ENCODE measurements around the gene GZF1.

GZF1 gene

GRCh38 chr20:23334111-23334510 lies 27.9 kb upstream of the GZF1 start:
- no peak for TF ChIP-seq CTCF (IDR thresholded peaks at IDR 0.05; ENCODE audit: poor library complexity, severe bottlenecking)
- H3K27me3 ChIP-seq (ENCODE audit: insufficient read depth, poor library complexity, severe bottlenecking) = no peaks in the 10 kb centered on the region
- no peak overlapping the region for H3K4me3 ChIP-seq (ENCODE audit: severe bottlenecking)
- ATAC-seq (ENCODE audit: low read depth) = no peak
- no peak overlapping the region for H3K27ac ChIP-seq (ENCODE audit: poor library complexity, severe bottlenecking)
- no peaks in the 10 kb centered on the region for H3K4me1 ChIP-seq (ENCODE audit: insufficient read depth, poor library complexity, severe bottlenecking)
- DNase-seq (ENCODE audit: low spot score) = no peak
- no peaks in the 10 kb centered on the region for H3K36me3 ChIP-seq (ENCODE audit: low read depth)
- H3K9me3 ChIP-seq (ENCODE audit: severe bottlenecking) = no peaks in the 10 kb centered on the region

- no peak for TF ChIP-seq CTCF (IDR thresholded peaks at IDR 0.05; ENCODE audit: poor library complexity, severe bottlenecking)
- ATAC-seq (ENCODE audit: low read depth) = no peak
- H3K27me3 ChIP-seq (ENCODE audit: insufficient read depth, poor library complexity, severe bottlenecking) = no peaks in the 10 kb centered on the region
Observed at GRCh38 chr20:23335521-23335920, 26.5 kb upstream of the GZF1 start.

GRCh38 chr20:23336476-23336875 lies 25.5 kb upstream of the GZF1 start:
- TF ChIP-seq CTCF (IDR thresholded peaks at IDR 0.05; ENCODE audit: poor library complexity, severe bottlenecking) = no peak
- no peak for ATAC-seq (ENCODE audit: low read depth)

More at GRCh38 chr20:23335521-23335920, 26.5 kb upstream of the GZF1 start:
- DNase-seq (ENCODE audit: low spot score) = no peak
- no peak overlapping the region for H3K4me3 ChIP-seq (ENCODE audit: severe bottlenecking)
- no peaks in the 10 kb centered on the region for H3K36me3 ChIP-seq (ENCODE audit: low read depth)
- H3K4me1 ChIP-seq (ENCODE audit: insufficient read depth, poor library complexity, severe bottlenecking) = no peaks in the 10 kb centered on the region
- H3K9me3 ChIP-seq (ENCODE audit: severe bottlenecking) = no peaks in the 10 kb centered on the region
- H3K27ac ChIP-seq (ENCODE audit: poor library complexity, severe bottlenecking) = no peak overlapping the region

GRCh38 chr20:23337312-23337711 lies 24.7 kb upstream of the GZF1 start:
- Histone ChIP-seq H3K27ac (ENCODE audit: poor library complexity, severe bottlenecking) (no peak overlapping the region), H3K4me1 (ENCODE audit: insufficient read depth, poor library complexity, severe bottlenecking) (no peaks in the 10 kb centered on the region), H3K9me3 (ENCODE audit: severe bottlenecking) (no peaks in the 10 kb centered on the region), H3K36me3 (ENCODE audit: low read depth) (no peaks in the 10 kb centered on the region), H3K4me3 (ENCODE audit: severe bottlenecking) (no peak overlapping the region), H3K27me3 (ENCODE audit: insufficient read depth, poor library complexity, severe bottlenecking) (no peaks in the 10 kb centered on the region)
- ATAC-seq (ENCODE audit: low read depth) (no peak), DNase-seq (ENCODE audit: low spot score) (no peak)
- TF ChIP-seq CTCF (IDR thresholded peaks at IDR 0.05; ENCODE audit: poor library complexity, severe bottlenecking) = no peak

More at GRCh38 chr20:23336476-23336875, 25.5 kb upstream of the GZF1 start:
- DNase-seq (ENCODE audit: low spot score) = no peak
- H3K4me3 ChIP-seq (ENCODE audit: severe bottlenecking) = no peak overlapping the region
- no peaks in the 10 kb centered on the region for H3K9me3 ChIP-seq (ENCODE audit: severe bottlenecking)
- H3K36me3 ChIP-seq (ENCODE audit: low read depth) = no peaks in the 10 kb centered on the region
- no peaks in the 10 kb centered on the region for H3K4me1 ChIP-seq (ENCODE audit: insufficient read depth, poor library complexity, severe bottlenecking)
- no peaks in the 10 kb centered on the region for H3K27me3 ChIP-seq (ENCODE audit: insufficient read depth, poor library complexity, severe bottlenecking)
- H3K27ac ChIP-seq (ENCODE audit: poor library complexity, severe bottlenecking) = no peak overlapping the region

GRCh38 chr20:23339986-23340385 lies 22.0 kb upstream of the GZF1 start:
- ATAC-seq (ENCODE audit: low read depth) (no peak; the same call in 2 of the 3 replicates), DNase-seq (ENCODE audit: low spot score) (no peak)
- no peak for TF ChIP-seq CTCF (IDR thresholded peaks at IDR 0.05; ENCODE audit: poor library complexity, severe bottlenecking)
- Histone ChIP-seq H3K36me3 (ENCODE audit: low read depth) (no peaks in the 10 kb centered on the region), H3K4me1 (ENCODE audit: insufficient read depth, poor library complexity, severe bottlenecking) (no peaks in the 10 kb centered on the region), H3K9me3 (ENCODE audit: severe bottlenecking) (no peaks in the 10 kb centered on the region), H3K4me3 (ENCODE audit: severe bottlenecking) (no peak overlapping the region), H3K27me3 (ENCODE audit: insufficient read depth, poor library complexity, severe bottlenecking) (no peaks in the 10 kb centered on the region), H3K27ac (ENCODE audit: poor library complexity, severe bottlenecking) (no peak overlapping the region)

Measured in RWPE2 (cell line).